CD4-positive, alpha-beta memory T cell (primary cell): ENCODE measurements around the gene OGFOD2. TPM values are rescaled to one million over a fixed set of nuclear protein-coding genes. Genes with fewer than 3 reads are reported as not detected.

Source experiments
- CTCF ChIA-PET: fragments of 350-600 bp; sonication (Branson Sonifier 250); formaldehyde crosslinking; loops from one replicate; lab custom pipeline; 2021; ENCODE audit warnings: inconsistent platforms; ENCODE audit not compliant: partially characterized antibody; lab: Charles Lee
- POLR2A ChIA-PET: fragments of 350-600 bp; sonication (Branson Sonifier 250); formaldehyde crosslinking; loops from one replicate; lab custom pipeline; 2021; ENCODE audit not compliant: partially characterized antibody; lab: Charles Lee
- DNase-seq, 5 donors: peaks; one replicate each; pipeline versions ENCODE4 v3.0.0 to v3.0.0-alpha.2; 2020 to 2022; ENCODE audit warnings: mixed read lengths in 1 of 5
- H3K27ac ChIP-seq: one replicate; pipeline ENCODE4 v1.7.0; 2013; ENCODE audit warnings: low read depth, low read length
- H3K27me3 ChIP-seq: 2 replicates; pipeline ENCODE4 v1.7.0; 2013; ENCODE audit warnings: mild to moderate bottlenecking, low read length, moderate library complexity; ENCODE audit not compliant: insufficient read depth
- H3K36me3 ChIP-seq: 2 replicates; pipeline ENCODE4 v1.7.0; 2013; ENCODE audit warnings: mild to moderate bottlenecking, low read length, moderate library complexity; ENCODE audit not compliant: insufficient read depth
- H3K4me1 ChIP-seq: 2 replicates; pipeline ENCODE4 v1.7.0; 2013; ENCODE audit warnings: mild to moderate bottlenecking, low read length, moderate library complexity; ENCODE audit not compliant: insufficient read depth
- H3K4me3 ChIP-seq, 2 donors: one replicate each; pipeline ENCODE4 v1.7.0; 2013; ENCODE audit warnings: low read length in 2 of 2, mild to moderate bottlenecking in 1 of 2
- H3K9me3 ChIP-seq, 2 donors: one replicate each; pipeline ENCODE4 v1.7.0; 2013; ENCODE audit warnings: low read length in 2 of 2, control low read depth in 1 of 2; ENCODE audit not compliant: control insufficient read depth in 1 of 2
- H3K27ac Mint-ChIP-seq, 7 donors: one replicate each; pipeline ENCODE4 v1.8.0; 2020 to 2021; ENCODE audit warnings: mixed read lengths in 7 of 7, mild to moderate bottlenecking in 6 of 7, inconsistent platforms in 3 of 7, moderate library complexity in 3 of 7
- H3K27me3 Mint-ChIP-seq, 2 donors: one replicate each; pipeline ENCODE4 v1.8.0; 2020 to 2021; ENCODE audit warnings: mixed read lengths in 2 of 2
- H3K36me3 Mint-ChIP-seq, 2 donors: one replicate each; pipeline ENCODE4 v1.8.0; 2020 to 2021; ENCODE audit warnings: mixed read lengths in 2 of 2, inconsistent platforms in 1 of 2, mild to moderate bottlenecking in 1 of 2
- H3K4me1 Mint-ChIP-seq, 4 donors: one replicate each; pipeline ENCODE4 v1.8.0; 2020 to 2021; ENCODE audit warnings: mixed read lengths in 4 of 4, mild to moderate bottlenecking in 1 of 4
- H3K4me3 Mint-ChIP-seq, 8 donors: one replicate each; pipeline ENCODE4 v1.8.0; 2020 to 2021; ENCODE audit warnings: mixed read lengths in 8 of 8, mild to moderate bottlenecking in 7 of 8, moderate library complexity in 6 of 8, inconsistent platforms in 3 of 8
- H3K9me3 Mint-ChIP-seq, 8 donors: one replicate each; pipeline ENCODE4 v1.8.0; 2020 to 2021; ENCODE audit warnings: mixed read lengths in 8 of 8, mild to moderate bottlenecking in 5 of 8, inconsistent platforms in 3 of 8, moderate library complexity in 1 of 8
- intact Hi-C: fragments of 100-400 bp; cut with micrococcal nuclease; formaldehyde crosslinking; loops from one replicate; pipeline ENCODE4 v1.15.1; 2023
- polyA plus RNA-seq, 2 donors: library from polyadenylated mRNA; unstranded; fragments of 300-500 nt; fragmentation: Illumina TruSeq; gene quantifications; one replicate each; pipeline ENCODE4 v1.2.3, GENCODE V29; 2021
- total RNA-seq, 2 experiments: library from RNA; stranded (reverse); gene quantifications; one replicate each; pipeline ENCODE4 v1.2.3, GENCODE V29; 2021

Gene OGFOD2
- total and polyA plus RNA-seq, 4 experiments from 2014 or later, result 13.9 to 46.6 (median 27.1) TPM

DNA sequence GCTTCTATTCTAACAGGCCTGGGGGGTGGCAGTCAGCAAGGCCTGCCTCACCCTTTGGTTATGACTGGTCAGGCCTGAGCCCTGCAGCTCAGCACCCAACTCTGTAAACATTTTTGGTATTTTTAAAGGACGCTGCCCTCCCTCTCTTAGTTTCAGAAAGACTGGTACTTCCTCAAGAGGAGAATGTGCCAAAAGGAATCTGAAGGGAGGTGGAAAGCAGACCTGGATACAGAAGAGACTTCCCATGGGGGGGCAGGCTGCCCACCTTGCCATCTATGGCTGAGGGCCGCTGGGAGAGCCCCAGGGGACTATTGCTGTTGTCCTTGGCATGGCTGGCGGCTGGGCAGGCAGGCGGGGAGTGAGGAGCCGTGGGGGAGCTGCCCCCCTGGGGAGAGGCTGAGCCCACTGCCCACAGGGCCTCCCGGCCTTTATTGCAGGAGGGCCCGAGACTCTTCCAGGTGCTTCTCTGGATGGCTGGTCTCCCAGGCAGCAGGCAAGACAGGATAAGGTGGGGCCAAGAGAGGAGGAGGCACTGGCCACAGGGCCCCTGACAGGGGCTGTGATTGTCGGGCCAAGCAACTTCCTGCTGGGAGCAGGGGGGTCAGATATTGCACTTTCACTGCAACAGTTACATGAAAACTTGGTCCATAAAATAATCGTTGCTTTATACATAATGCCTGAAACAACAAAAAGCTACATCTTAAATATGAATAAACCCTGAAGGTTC, 8.9 kb downstream of the OGFOD2 start:
- H3K4me3 ChIP-seq, result no peak overlapping the region
- Mint-ChIP-seq H3K9me3 (peaks cover 0 to 4% (median 0%) of the 10 kb centered on the region in 8 donors), H3K27ac (peak overlapping the region in 4 of 7 donors; percentile 44 to 74 (median 54)), H3K4me1 (peaks cover 15 to 48% (median 33%) of the 10 kb centered on the region in 4 donors), H3K27me3 (no peaks in the 10 kb centered on the region), H3K4me3 (peak overlapping the region in 5 of 8 donors; percentile 20 to 59 (median 44)), H3K36me3 (peaks cover 0 to 26% of the 10 kb centered on the region in 2 donors)
- peaks cover 10% of the 10 kb centered on the region for H3K36me3 ChIP-seq
- H3K27ac ChIP-seq, result no peak overlapping the region
- no peaks in the 10 kb centered on the region for H3K27me3 ChIP-seq
- intact Hi-C loops, result no loop called here
- POLR2A ChIA-PET, result interaction anchor here (0.7 to 3.4 kb wide), 5 partner anchors 9 to 249 kb away, joined by 3 to 17 read pairs (median 4); partner anchors contain the start of genes ABCB9, MPHOSPH9, MTRFR and OGFOD2
- CTCF ChIA-PET, result interaction anchor here (1.5 kb wide), 1 partner anchor 123 kb away, joined by 5 read pairs; no protein-coding TSS in a partner anchor
- peaks cover 47% of the 10 kb centered on the region for H3K4me1 ChIP-seq
- H3K9me3 ChIP-seq, result no peaks in the 10 kb centered on the region
- DNase-seq, result no peak

GRCh38 chr12:122984612-122985337, 9.7 kb downstream of the OGFOD2 start:
- Histone ChIP-seq H3K4me3 (no peak overlapping the region), H3K36me3 (peaks cover 10% of the 10 kb centered on the region), H3K27ac (no peak overlapping the region), H3K4me1 (peaks cover 39% of the 10 kb centered on the region), H3K9me3 (no peaks in the 10 kb centered on the region), H3K27me3 (no peaks in the 10 kb centered on the region)
- H3K9me3 Mint-ChIP-seq, result peaks cover 0 to 4% (median 0%) of the 10 kb centered on the region in 8 donors
- H3K4me1 Mint-ChIP-seq, result peaks cover 15 to 42% (median 29%) of the 10 kb centered on the region in 4 donors
- DNase-seq, result no peak
- H3K27me3 Mint-ChIP-seq, result no peaks in the 10 kb centered on the region
- ChIA-PET POLR2A (interaction anchor here (1.1 to 3.4 kb wide), 3 partner anchors 10 to 248 kb away, joined by 4 to 17 read pairs (median 6); partner anchors contain the start of genes ABCB9, MPHOSPH9, MTRFR and OGFOD2), CTCF (interaction anchor here (0.6 to 1.5 kb wide), 2 partner anchors 124 to 189 kb away, joined by 3 to 5 read pairs; no protein-coding TSS in a partner anchor)
- H3K27ac Mint-ChIP-seq, result peak overlapping the region; percentile 18 to 82 (median 64)
- intact Hi-C loops, result no loop called here
- peak overlapping the region in 1 of 8 donors; percentile 24 for H3K4me3 Mint-ChIP-seq
- peaks cover 0 to 26% of the 10 kb centered on the region in 2 donors for H3K36me3 Mint-ChIP-seq

DNA sequence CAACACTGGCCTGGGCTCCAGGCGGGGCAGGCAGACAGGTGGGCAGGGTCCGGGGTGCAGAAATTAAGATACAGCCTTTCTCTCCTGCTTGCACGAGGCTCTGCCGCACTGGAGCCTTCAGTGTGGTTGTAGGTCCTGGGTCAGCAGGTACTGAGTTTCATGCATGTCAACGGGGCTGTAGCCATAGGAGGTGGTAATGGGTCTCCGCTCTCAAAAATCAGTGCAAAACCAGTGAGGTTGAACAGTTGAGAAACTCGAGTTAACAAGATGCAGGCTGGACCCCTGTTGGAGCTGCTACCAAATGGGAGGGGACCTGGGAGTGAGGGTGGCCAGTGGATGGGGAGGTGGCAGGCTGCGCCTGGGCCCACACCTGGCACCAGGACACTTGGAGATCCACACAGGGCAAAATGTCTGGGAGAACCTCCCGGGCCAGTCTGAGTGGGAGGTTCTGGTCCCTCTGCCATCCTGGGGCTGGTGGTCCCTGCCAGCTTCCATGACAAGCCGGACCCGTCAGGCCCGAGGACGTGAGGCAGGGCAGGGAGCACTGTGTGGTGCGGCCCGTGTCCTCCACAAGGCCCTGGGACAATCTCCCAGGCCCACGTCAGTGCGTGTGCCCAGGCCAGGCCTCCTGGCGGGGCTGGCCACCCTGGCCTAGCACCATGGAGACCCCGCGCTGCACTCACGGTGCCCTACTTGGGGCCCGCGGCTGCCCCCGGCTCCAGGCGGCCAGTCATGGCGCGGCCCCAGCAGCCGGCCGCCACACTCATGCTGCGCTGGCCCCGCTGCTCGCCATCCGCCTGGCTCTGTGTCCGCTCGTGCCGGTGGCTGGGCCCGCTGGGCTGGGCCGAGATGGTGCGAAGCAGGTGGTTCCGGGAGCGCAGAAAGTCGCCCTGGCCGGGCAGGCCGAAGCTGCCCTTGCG, 10.6 kb downstream of the OGFOD2 start:
- Histone ChIP-seq H3K9me3 (no peaks in the 10 kb centered on the region), H3K36me3 (peaks cover 10% of the 10 kb centered on the region), H3K4me3 (no peak overlapping the region), H3K27ac (no peak overlapping the region), H3K4me1 (peaks cover 35% of the 10 kb centered on the region), H3K27me3 (no peaks in the 10 kb centered on the region)
- H3K36me3 Mint-ChIP-seq, result peaks cover 0 to 23% of the 10 kb centered on the region in 2 donors
- intact Hi-C loops, result no loop called here
- CTCF ChIA-PET, result interaction anchor here (0.6 to 1.5 kb wide), 2 partner anchors 125 to 190 kb away, joined by 3 to 5 read pairs; no protein-coding TSS in a partner anchor
- peaks cover 15 to 37% (median 26%) of the 10 kb centered on the region in 4 donors for H3K4me1 Mint-ChIP-seq
- peaks cover 0 to 4% (median 0%) of the 10 kb centered on the region in 8 donors for H3K9me3 Mint-ChIP-seq
- POLR2A ChIA-PET, result interaction anchor here (1.4 to 3.4 kb wide), 2 partner anchors 11 kb away, joined by 3 to 17 read pairs; partner anchors contain the start of gene OGFOD2
- no peak for DNase-seq
- no peaks in the 10 kb centered on the region for H3K27me3 Mint-ChIP-seq
- H3K4me3 Mint-ChIP-seq, result no peak overlapping the region
- H3K27ac Mint-ChIP-seq, result peak overlapping the region in 2 of 7 donors; percentile 68 to 78

- Mint-ChIP-seq H3K9me3 (peaks cover 0 to 4% (median 0%) of the 10 kb centered on the region in 8 donors), H3K4me1 (peaks cover 15 to 33% (median 25%) of the 10 kb centered on the region in 4 donors), H3K27ac (no peak overlapping the region), H3K27me3 (no peaks in the 10 kb centered on the region), H3K4me3 (no peak overlapping the region), H3K36me3 (peaks cover 0 to 21% of the 10 kb centered on the region in 2 donors)
- Histone ChIP-seq H3K27me3 (no peaks in the 10 kb centered on the region), H3K36me3 (peaks cover 10% of the 10 kb centered on the region), H3K4me1 (peaks cover 33% of the 10 kb centered on the region), H3K9me3 (no peaks in the 10 kb centered on the region), H3K4me3 (no peak overlapping the region), H3K27ac (no peak overlapping the region)
- ChIA-PET CTCF (no interaction called here), POLR2A (interaction anchor here (1.4 kb wide), 1 partner anchor 12 kb away, joined by 3 read pairs; the partner anchor contains the start of gene OGFOD2)
- no peak for DNase-seq
- intact Hi-C loops, result no loop called here
Observed at GRCh38 chr12:122986258-122986871, 11.3 kb downstream of the OGFOD2 start.

DNA sequence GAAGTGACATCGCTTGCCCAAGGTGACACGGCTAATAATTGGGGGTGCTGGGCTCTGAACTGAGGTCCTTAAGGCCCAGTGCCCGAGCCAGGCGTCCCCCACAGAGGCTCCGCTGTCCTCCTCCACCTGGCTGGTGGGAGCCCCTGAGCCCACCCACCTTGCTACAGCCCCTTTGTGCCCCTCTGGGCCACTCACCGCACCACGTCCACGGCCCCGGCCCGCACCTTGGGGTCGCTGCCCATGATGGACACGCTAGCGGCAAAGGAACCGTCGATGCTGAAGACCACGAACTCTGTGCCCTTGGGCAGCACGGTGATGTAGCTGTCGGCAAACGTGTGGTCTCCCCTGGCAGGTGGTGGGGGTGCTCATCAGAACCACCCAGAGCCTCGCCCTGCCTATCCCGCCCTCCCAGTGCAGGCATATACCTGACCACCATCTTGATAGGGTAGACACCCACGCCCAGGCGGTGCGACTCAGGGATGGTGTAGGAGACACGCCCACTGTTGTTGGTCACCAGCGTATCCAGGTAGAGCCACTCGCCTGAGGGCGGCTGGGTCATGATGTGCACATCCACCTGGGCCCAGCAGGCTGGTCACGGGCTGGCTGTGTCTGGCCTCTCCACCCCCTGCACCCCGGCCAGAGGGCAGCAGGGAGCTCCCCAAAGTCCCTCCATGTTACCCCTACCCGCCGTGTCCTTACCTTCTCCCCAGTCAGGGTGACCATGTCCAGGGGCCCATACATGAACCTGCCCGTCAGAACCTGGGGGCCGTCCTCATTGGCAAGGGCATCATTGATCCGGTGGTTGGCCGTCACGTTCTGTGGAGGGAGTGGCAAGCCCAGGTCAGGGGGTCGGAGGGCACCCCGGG, 12.3 kb downstream of the OGFOD2 start:
- ChIA-PET CTCF (no interaction called here), POLR2A (interaction anchor here (1.4 kb wide), 1 partner anchor 13 kb away, joined by 3 read pairs; the partner anchor contains the start of gene OGFOD2)
- DNase-seq, result no peak
- Histone ChIP-seq H3K4me1 (peaks cover 23% of the 10 kb centered on the region), H3K27me3 (no peaks in the 10 kb centered on the region), H3K4me3 (no peak overlapping the region), H3K36me3 (peaks cover 4% of the 10 kb centered on the region), H3K27ac (no peak overlapping the region), H3K9me3 (no peaks in the 10 kb centered on the region)
- peaks cover 0 to 20% of the 10 kb centered on the region in 2 donors for H3K36me3 Mint-ChIP-seq
- H3K27me3 Mint-ChIP-seq, result no peaks in the 10 kb centered on the region
- no peak overlapping the region for H3K27ac Mint-ChIP-seq
- intact Hi-C loops, result no loop called here
- peaks cover 10 to 24% (median 18%) of the 10 kb centered on the region in 4 donors for H3K4me1 Mint-ChIP-seq
- H3K4me3 Mint-ChIP-seq, result no peak overlapping the region
- peaks cover 0 to 4% (median 0%) of the 10 kb centered on the region in 8 donors for H3K9me3 Mint-ChIP-seq
